HG03139 (cell line): ENCODE measurements around the gene BTD.
"Not testable (repeated sequence)": the region's sequence is repeated elsewhere in the genome, so short reads cannot be mapped to it uniquely, and the experiment has no call there.

Source experiments
- ATAC-seq: cut with Tn5 transposase; IDR thresholded peaks from one replicate; pipeline ENCODE4 v1.9.1; 2021; ENCODE audit not compliant: unreplicated experiment

The BTD gene

GRCh38 chr3:15602146-15602536, 596 bp downstream of the BTD start:
- peak; percentile 11 for ATAC-seq

- not testable (repeated sequence) for ATAC-seq
These were observed 1.3 kb downstream of the BTD start for GRCh38 chr3:15602816-15603215.

GRCh38 chr3:15604584-15604983, 3.0 kb downstream of the BTD start:
- not testable (repeated sequence) for ATAC-seq

GRCh38 chr3:15606434-15606891, 4.9 kb downstream of the BTD start:
- no peak for ATAC-seq

- no peak for ATAC-seq
These were observed 8.7 kb downstream of the BTD start for GRCh38 chr3:15610082-15610759.

- ATAC-seq, result no peak
These were observed 9.5 kb downstream of the BTD start for GRCh38 chr3:15611018-15611417.

GRCh38 chr3:15612001-15612400, 10.5 kb downstream of the BTD start:
- no peak for ATAC-seq

- no peak for ATAC-seq
These were observed 13.4 kb downstream of the BTD start for GRCh38 chr3:15614958-15615357.

GRCh38 chr3:15616053-15616452, 14.5 kb downstream of the BTD start:
- ATAC-seq, result no peak

GRCh38 chr3:15619659-15620464, 18.3 kb downstream of the BTD start:
- not testable (repeated sequence) for ATAC-seq

- ATAC-seq, result no peak
These were observed 22.2 kb downstream of the BTD start for GRCh38 chr3:15623535-15624440.

GRCh38 chr3:15628967-15629366, 27.4 kb downstream of the BTD start:
- ATAC-seq, result no peak

GRCh38 chr3:15629860-15630597, 28.5 kb downstream of the BTD start:
- ATAC-seq, result peak; percentile 87

- peak; percentile 46 for ATAC-seq
These were observed 29.3 kb downstream of the BTD start for GRCh38 chr3:15630646-15631350.

GRCh38 chr3:15631426-15632211, 30.1 kb downstream of the BTD start:
- ATAC-seq, result no peak

GRCh38 chr3:15632212-15632580, 30.7 kb downstream of the BTD start:
- no peak for ATAC-seq

GRCh38 chr3:15633159-15633558, 31.6 kb downstream of the BTD start:
- ATAC-seq, result no peak

GRCh38 chr3:15633766-15634598, 32.4 kb downstream of the BTD start:
- no peak for ATAC-seq
